CD14-positive monocyte (primary cell): ENCODE data around the gene GPR143. TPM values are rescaled to one million over a fixed set of nuclear protein-coding genes. Genes with fewer than 3 reads are reported as not detected.

Experiments
- DNase-seq, 3 donors: peaks; one replicate each; pipeline ENCODE4 v3.0.0-alpha.2; 2011 to 2022
- H2AFZ ChIP-seq: 2 replicates; pipeline ENCODE4 v1.6.0; 2012; ENCODE audit warnings: mild to moderate bottlenecking, low read depth, low read length, inconsistent platforms; ENCODE audit not compliant: insufficient read depth, poor library complexity, severe bottlenecking
- H3K27ac ChIP-seq, 2 donors: 1 replicate in 1 of 2; 2 replicates in 1 of 2; pipeline ENCODE4 v1.5.1; 2012 to 2013; ENCODE audit warnings: low read length in 2 of 2, control low read depth in 1 of 2, inconsistent platforms in 1 of 2, low read depth in 1 of 2, mild to moderate bottlenecking in 1 of 2
- H3K27me3 ChIP-seq, 2 donors: one replicate each; pipeline versions ENCODE4 v1.6.0 to v1.6.1; 2011 to 2013; ENCODE audit warnings: low read length in 2 of 2; ENCODE audit not compliant: control insufficient read depth in 2 of 2, insufficient read depth in 2 of 2
- H3K36me3 ChIP-seq, 2 donors: replicated peaks in 1 of 2; 1 replicate in 1 of 2; 2 replicates in 1 of 2; pipeline versions ENCODE4 v1.5.1 to v1.6.1; 2012 to 2013; ENCODE audit warnings: low read length in 2 of 2, control low read depth in 1 of 2, inconsistent platforms in 1 of 2, mild to moderate bottlenecking in 1 of 2; ENCODE audit not compliant: insufficient read depth in 2 of 2, control insufficient read depth in 1 of 2
- H3K4me1 ChIP-seq, 2 donors: 1 replicate in 1 of 2; 2 replicates in 1 of 2; pipeline versions ENCODE4 v1.5.1 to v1.6.1; 2012 to 2013; ENCODE audit warnings: low read length in 2 of 2, control low read depth in 1 of 2, inconsistent platforms in 1 of 2, mild to moderate bottlenecking in 1 of 2, moderate library complexity in 1 of 2; ENCODE audit not compliant: insufficient read depth in 2 of 2, control insufficient read depth in 1 of 2
- H3K4me2 ChIP-seq: replicated peaks from 2 replicates; pipeline ENCODE3; 2012; ENCODE audit warnings: low read length, moderate library complexity, mild to moderate bottlenecking; ENCODE audit not compliant: poor library complexity, severe bottlenecking; ENCODE audit errors: extremely low read depth
- H3K4me3 ChIP-seq, 3 experiments: fragments of 200-600 bp in 1 of 3; sonication (generic) in 1 of 3; replicated peaks in 1 of 3; 1 replicate in 2 of 3; 2 replicates in 1 of 3; pipeline ENCODE4 v1.5.1; 2011 to 2013; ENCODE audit warnings: low read length in 3 of 3, mild to moderate bottlenecking in 3 of 3, control low read depth in 2 of 3, low read depth in 2 of 3, inconsistent platforms in 1 of 3, moderate library complexity in 1 of 3
- H3K79me2 ChIP-seq: 2 replicates; pipeline ENCODE4 v1.6.0; 2012; ENCODE audit warnings: mild to moderate bottlenecking, control low read depth, inconsistent platforms, low read length, moderate library complexity; ENCODE audit not compliant: insufficient read depth
- H3K9ac ChIP-seq: 2 replicates; pipeline ENCODE4 v1.6.0; 2017; ENCODE audit warnings: low read length, mild to moderate bottlenecking; ENCODE audit not compliant: insufficient read depth, poor library complexity, severe bottlenecking
- H3K9me3 ChIP-seq, 2 donors: replicated peaks in 1 of 2; 1 replicate in 1 of 2; 2 replicates in 1 of 2; pipeline versions ENCODE4 v1.5.1 to v1.6.1; 2012 to 2013; ENCODE audit warnings: low read length in 2 of 2, control low read depth in 1 of 2; ENCODE audit not compliant: control insufficient read depth in 1 of 2, insufficient read depth in 1 of 2
- H4K20me1 ChIP-seq: 2 replicates; pipeline ENCODE4 v1.6.0; 2012; ENCODE audit warnings: mild to moderate bottlenecking, low read length, control low read depth, moderate library complexity; ENCODE audit not compliant: insufficient read depth
- H3K27ac Mint-ChIP-seq, 7 donors: one replicate each; pipeline ENCODE4 v1.8.0; 2020; ENCODE audit warnings: mild to moderate bottlenecking in 7 of 7, mixed read lengths in 7 of 7, moderate library complexity in 6 of 7, inconsistent platforms in 2 of 7
- H3K27me3 Mint-ChIP-seq, 3 donors: one replicate each; pipeline ENCODE4 v1.8.0; 2021 to 2022; ENCODE audit warnings: low read depth in 3 of 3, mild to moderate bottlenecking in 3 of 3, mixed read lengths in 3 of 3, moderate library complexity in 3 of 3, inconsistent platforms in 1 of 3
- H3K36me3 Mint-ChIP-seq, 2 donors: one replicate each; pipeline ENCODE4 v1.8.0; 2020; ENCODE audit warnings: mixed read lengths in 2 of 2, inconsistent platforms in 1 of 2, mild to moderate bottlenecking in 1 of 2
- H3K4me1 Mint-ChIP-seq: one replicate; pipeline ENCODE4 v1.8.0; 2020; ENCODE audit warnings: mild to moderate bottlenecking, mixed read lengths
- H3K4me3 Mint-ChIP-seq, 2 donors: one replicate each; pipeline ENCODE4 v1.8.0; 2020; ENCODE audit warnings: mild to moderate bottlenecking in 2 of 2, mixed read lengths in 2 of 2, moderate library complexity in 1 of 2
- H3K9me3 Mint-ChIP-seq, 7 donors: one replicate each; pipeline ENCODE4 v1.8.0; 2020 to 2022; ENCODE audit warnings: mixed read lengths in 7 of 7, mild to moderate bottlenecking in 6 of 7, moderate library complexity in 6 of 7, inconsistent platforms in 2 of 7
- WGBS: methylation state at CpG from one replicate; pipeline ENCODE4 v1.1.5; 2013; ENCODE audit warnings: missing lambda C conversion rate; ENCODE audit not compliant: insufficient coverage; 5-methylcytosine and 5-hydroxymethylcytosine counted together
- intact Hi-C, 2 donors: fragments of 100-400 bp; cut with micrococcal nuclease; formaldehyde crosslinking; loops; one replicate each; pipeline versions ENCODE4 v1.15.0 to v1.15.1; 2023
- polyA plus RNA-seq, 3 donors: library from polyadenylated mRNA; depleted of rRNA in 1 of 3; unstranded in 2 of 3; stranded (reverse) in 1 of 3; fragments of 300-500 nt in 2 of 3; fragments of >200 nt in 1 of 3; fragmentation: Illumina TruSeq in 2 of 3; gene quantifications; 1 replicate in 2 of 3; 2 replicates in 1 of 3; pipeline ENCODE4 v1.2.3, GENCODE V29; 2012 to 2021
- TF ChIP-seq, protein P1 (sequence below): fragments of 200-600 bp; IDR thresholded peaks from one replicate; pipeline ENCODE4 v1.8.0; 2022; ENCODE audit warnings: antibody characterized with exemption, mild to moderate bottlenecking

GPR143 gene
- polyA plus RNA-seq, 3 donors, result not detected

DNA sequence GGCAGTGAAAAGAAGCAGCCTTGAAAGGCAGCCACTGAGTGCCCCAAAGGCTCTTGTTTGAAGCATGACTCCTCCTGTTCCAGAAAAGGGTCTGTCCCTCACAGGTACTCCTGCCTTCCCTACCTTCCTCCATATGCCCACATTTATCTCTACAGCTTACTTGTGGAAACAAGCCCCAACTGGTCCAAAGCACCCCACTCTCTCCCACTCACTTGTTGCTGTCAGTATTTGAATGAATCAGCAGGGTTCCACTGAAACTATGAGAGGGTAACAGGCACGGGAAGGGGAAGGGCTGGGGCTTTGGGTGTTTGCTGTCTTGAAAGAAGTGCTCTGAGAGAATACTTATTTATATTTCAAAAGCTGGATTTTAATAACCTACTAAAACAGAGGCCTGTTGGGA lies 34.9 kb downstream of the GPR143 start:
- DNase-seq, result no peak
- no peak overlapping the region for H3K9ac ChIP-seq
- H3K36me3 ChIP-seq, result no peaks in the 10 kb centered on the region
- Mint-ChIP-seq H3K4me3 (no peak overlapping the region), H3K27me3 (peaks cover 3 to 8% (median 8%) of the 10 kb centered on the region in 3 donors), H3K9me3 (peaks cover 7 to 22% (median 18%) of the 10 kb centered on the region in 7 donors), H3K4me1 (peaks cover 4% of the 10 kb centered on the region), H3K36me3 (no peaks in the 10 kb centered on the region), H3K27ac (no peak overlapping the region)
- no peak overlapping the region for H3K4me2 ChIP-seq
- no CpG with 5 or more reads among the region's 1 CpG for WGBS
- no peaks in the 10 kb centered on the region for H4K20me1 ChIP-seq
- TF ChIP-seq, protein P1, sequence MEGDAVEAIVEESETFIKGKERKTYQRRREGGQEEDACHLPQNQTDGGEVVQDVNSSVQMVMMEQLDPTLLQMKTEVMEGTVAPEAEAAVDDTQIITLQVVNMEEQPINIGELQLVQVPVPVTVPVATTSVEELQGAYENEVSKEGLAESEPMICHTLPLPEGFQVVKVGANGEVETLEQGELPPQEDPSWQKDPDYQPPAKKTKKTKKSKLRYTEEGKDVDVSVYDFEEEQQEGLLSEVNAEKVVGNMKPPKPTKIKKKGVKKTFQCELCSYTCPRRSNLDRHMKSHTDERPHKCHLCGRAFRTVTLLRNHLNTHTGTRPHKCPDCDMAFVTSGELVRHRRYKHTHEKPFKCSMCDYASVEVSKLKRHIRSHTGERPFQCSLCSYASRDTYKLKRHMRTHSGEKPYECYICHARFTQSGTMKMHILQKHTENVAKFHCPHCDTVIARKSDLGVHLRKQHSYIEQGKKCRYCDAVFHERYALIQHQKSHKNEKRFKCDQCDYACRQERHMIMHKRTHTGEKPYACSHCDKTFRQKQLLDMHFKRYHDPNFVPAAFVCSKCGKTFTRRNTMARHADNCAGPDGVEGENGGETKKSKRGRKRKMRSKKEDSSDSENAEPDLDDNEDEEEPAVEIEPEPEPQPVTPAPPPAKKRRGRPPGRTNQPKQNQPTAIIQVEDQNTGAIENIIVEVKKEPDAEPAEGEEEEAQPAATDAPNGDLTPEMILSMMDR, result no peak
- H3K9me3 ChIP-seq, result peaks cover 14 to 25% of the 10 kb centered on the region in 2 donors
- H3K4me3 ChIP-seq, result no peak overlapping the region
- intact Hi-C loops, result no loop called here
- no peaks in the 10 kb centered on the region for H3K27me3 ChIP-seq
- H3K79me2 ChIP-seq, result no peaks in the 10 kb centered on the region
- H3K27ac ChIP-seq, result no peak overlapping the region
- H3K4me1 ChIP-seq, result no peaks in the 10 kb centered on the region
- no peak overlapping the region for H2AFZ ChIP-seq

DNA sequence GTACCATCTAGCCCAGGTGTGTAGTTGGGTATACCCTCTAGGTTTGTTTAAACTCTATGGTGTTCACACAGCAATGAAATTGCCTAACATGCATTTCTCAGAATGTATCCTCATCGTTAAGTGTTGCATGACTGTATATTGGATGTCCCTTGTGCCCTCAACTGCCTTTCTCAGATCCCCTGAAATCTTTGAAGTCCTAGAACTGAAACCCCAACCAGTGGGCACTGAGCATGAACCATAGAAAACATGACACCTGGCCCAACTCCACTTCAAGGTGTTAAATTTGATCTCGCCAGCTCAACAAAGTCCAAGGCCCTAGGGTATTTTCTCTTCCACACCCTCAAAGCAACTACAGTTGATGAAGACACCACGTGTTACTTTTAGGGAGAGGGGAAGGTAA lies 35.6 kb downstream of the GPR143 start:
- Histone ChIP-seq H3K4me2 (no peak overlapping the region), H3K4me3 (no peak overlapping the region), H2AFZ (no peak overlapping the region), H3K79me2 (no peaks in the 10 kb centered on the region), H3K4me1 (no peaks in the 10 kb centered on the region), H3K27ac (no peak overlapping the region), H3K27me3 (no peaks in the 10 kb centered on the region), H4K20me1 (no peaks in the 10 kb centered on the region), H3K9ac (no peak overlapping the region), H3K36me3 (no peaks in the 10 kb centered on the region), H3K9me3 (peaks cover 14 to 30% of the 10 kb centered on the region in 2 donors)
- DNase-seq, result no peak
- peaks cover 4% of the 10 kb centered on the region for H3K4me1 Mint-ChIP-seq
- WGBS, result no CpG with 5 or more reads among the region's 3 CpGs
- H3K4me3 Mint-ChIP-seq, result no peak overlapping the region
- H3K9me3 Mint-ChIP-seq, result peaks cover 7 to 28% (median 20%) of the 10 kb centered on the region in 7 donors
- intact Hi-C loops, result no loop called here
- H3K27ac Mint-ChIP-seq, result no peak overlapping the region
- peaks cover 3 to 8% (median 7%) of the 10 kb centered on the region in 3 donors for H3K27me3 Mint-ChIP-seq
- no peaks in the 10 kb centered on the region for H3K36me3 Mint-ChIP-seq
- TF ChIP-seq, protein P1, result no peak
